Measurements from ENCODE around the gene FFAR1.

Gene FFAR1

DNA sequence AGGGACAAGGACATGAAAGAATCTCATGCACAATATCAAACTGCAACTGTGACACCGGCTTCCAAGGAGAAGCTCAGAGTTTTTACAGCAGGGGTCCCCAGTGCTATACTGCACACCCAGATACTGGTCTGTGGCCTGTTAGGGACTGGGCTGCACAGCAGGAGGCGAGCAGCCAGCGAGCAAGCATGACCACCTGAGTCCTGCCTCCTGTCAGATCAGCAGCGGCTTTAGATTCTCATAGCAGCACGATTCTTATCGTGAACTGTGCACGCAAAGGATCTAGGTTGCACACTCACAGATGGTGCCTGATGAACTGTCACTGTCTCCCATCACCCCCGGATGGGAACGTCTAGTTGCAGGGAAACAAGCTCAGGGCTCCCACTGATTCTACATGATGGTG lies 31.8 kb upstream of the FFAR1 start:
- DNase-seq: no peak

DNA sequence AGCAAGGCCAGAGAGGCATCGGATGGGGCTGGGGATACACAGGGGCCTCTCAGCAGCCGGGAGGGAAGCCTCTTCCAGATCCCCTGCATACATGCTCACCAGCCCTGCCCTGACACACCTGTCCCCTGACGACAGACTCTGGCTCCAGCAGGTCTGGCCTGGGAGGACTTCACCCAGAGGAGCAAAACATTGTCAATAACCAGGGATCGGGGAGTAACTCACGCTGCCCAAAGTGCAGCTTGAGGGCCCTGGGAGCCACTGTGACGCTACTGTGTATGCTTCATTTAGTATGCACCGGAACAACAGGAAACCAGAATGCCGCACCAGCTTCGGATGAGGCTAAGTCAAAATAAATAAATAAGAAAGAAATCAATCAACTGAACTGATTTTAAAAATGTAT lies 31.1 kb upstream of the FFAR1 start:
- no peak for DNase-seq

DNA sequence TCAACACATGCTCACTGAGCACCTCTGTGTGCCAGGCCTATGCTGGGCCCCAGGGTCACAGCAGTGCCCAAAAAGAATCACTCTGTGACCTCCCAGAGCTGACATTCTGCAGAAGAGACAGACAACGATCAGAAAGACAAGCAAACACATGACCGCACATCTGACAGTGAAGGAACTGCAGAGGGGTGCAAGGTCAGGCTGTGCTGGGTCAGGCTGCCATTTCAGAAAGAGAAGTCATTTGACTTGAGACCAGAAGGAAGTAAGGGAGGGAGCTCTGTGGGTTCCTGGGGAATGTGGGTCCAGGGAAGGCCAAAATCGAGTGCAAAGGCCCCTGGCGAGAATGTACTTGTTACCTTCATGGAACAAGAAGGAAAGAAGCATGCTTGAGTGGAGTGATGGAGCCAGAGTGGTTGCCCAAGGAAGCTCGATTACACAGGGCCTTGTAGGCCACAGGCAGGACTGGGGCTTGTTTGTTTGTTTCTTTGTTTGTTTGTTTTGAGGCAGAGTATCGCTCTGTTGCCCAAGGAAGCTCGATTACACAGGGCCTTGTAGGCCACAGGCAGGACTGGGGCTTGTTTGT lies 30.1 kb upstream of the FFAR1 start:
- DNase-seq: no peak

DNA sequence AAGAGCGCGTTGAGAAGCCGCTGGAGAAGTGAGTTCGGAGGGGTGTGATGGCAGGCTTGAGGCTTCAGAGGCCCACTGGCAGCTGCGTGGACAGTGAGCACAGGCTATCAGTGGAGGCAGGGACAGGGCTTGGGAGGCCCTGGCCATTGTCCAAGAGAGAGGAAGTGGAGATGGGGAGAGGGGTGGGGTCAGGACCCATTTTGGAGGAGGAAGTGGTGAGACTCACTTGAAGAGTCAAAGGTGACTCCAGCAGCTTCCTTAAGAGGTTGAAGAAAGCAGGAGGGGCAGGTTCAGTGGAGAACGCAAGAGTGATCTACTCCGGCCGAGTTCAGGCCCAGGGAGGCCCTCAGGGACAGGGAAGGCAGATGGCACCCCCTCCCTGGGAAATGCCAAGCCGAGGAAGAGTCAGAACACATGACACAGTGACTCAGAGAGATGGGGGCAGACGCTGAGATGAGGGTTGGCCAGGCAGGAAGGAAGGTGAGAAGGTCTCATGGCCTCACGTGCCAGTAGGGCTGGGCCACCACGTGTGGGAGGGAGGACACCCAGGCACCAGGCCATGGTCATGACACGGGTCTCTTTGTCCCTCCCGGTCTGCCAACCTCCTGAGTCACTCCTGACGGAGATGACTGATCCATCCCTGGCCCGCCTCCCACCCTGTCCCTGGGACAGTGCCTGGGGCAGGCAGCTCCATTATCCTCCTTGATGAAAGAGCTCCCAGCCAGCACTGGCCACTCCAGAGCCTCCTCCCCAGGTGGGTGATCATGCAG lies 28.8 kb upstream of the FFAR1 start:
- DNase-seq: peak; percentile 40

DNA sequence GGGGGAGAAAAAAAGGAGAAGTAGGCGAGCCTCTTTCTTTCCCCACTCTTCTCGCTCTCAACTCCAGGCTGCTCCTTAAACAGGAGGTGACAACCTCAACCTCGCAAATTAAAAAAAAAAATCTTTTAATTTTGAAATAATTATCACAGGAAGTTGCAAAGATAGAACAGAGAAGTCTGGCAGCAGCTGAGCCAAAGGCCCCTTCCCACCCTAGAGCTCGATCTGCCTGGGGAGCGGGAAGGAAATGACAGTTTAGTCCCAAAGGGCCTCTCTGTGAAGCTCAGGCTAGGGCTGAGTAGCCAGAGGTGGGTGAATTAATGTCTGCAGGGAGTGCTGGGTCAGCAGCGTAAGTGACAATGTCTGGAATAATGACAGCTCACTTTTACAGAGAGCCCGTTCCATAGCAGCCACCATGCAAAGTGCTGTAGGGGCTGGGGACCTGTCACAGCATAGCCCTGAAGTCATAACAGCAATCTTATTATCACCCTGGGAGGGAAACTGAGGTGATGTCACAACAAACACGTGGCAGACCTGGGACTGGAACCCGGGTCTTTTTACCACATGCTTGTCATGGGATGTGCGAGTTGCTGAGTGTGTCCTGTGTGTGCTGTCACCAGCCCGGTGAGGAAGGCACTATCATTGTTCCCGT lies 27.5 kb upstream of the FFAR1 start:
- no peak for DNase-seq

DNA sequence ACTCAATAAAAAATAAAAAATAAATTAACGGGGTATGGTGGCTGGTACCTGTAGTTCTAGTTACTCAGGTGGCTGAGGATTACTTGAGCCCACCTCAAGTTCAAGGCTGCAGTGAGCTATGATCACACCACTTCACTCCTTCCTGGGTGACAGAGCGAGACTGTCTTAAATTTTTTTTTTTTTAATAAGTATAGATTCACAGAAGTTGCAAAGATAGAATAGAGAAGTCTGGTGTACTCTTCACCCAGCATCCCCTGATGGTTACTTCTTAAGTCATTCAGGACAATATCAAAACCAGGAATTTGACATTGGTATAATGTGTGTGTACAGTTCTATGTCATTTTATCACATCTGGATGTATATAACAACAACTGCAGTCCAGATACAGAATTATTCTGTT lies 26.4 kb upstream of the FFAR1 start:
- no peak for DNase-seq

DNA sequence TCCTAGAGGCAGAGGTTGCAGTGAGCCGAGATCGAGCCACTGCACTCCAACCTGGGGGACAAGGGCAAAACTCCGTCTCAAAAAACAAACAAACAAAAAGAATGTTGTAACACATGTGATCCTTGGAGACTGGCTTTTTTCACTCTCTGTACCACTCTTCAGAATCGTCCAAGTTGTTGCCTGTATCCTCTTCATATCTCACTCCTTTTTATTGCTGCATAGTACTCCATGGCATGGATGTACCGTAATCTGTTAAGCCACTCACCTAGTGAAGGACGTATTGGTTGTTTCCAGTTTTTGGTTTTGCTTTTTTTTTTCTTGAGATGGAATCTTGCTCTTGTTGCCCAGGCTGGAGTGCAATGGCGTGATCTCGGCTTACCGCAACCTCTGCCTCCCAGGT lies 25.7 kb upstream of the FFAR1 start:
- DNase-seq: no peak

DNA sequence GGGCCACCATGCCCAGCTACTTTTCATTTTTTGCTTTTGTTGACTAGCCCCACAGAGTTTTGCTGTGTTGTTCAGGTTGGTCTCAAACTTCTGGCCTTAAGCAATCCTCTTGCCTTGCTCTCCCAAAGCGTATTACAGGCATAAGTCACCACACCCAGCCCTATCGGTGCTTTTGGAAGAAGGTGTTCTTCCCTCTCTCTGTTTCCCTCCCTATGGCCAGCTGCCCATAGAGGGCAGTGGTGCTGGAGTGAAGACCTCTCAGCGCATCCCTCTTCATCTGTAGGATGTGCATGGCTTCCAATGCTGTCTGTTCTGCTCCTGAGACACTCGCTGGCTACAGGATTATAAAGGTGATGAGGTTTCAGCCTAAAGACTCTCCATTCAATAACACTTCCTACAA lies 20.1 kb upstream of the FFAR1 start:
- DNase-seq: no peak

DNA sequence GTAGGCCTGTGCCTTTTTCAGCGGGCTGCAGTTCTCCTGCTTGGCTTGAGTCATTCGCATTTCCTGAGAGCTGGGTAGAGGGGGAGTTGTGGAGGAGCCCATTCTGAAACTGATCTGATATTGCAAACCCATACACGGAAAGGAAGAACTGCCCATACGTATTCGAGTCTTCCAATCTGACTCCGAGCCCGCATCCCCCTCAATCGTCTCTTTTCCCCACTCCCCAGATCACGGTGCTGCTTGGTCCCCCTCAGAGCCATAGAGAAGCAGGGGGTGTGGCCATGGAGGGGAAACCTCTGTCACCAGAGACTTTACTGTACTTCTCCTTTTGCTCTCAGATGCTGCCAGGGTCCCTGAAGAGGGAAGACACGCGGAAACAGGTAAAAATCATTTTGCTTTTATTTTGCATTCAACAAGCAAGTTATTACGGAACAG lies 18.8 kb upstream of the FFAR1 start, which contains the start of gene CD22:
CD22 (plus strand) TSS at position 337 of the 435 bp plus-strand sequence. CDS start 2,854 bp downstream, outside the sequence.
- DNase-seq: no peak

DNA sequence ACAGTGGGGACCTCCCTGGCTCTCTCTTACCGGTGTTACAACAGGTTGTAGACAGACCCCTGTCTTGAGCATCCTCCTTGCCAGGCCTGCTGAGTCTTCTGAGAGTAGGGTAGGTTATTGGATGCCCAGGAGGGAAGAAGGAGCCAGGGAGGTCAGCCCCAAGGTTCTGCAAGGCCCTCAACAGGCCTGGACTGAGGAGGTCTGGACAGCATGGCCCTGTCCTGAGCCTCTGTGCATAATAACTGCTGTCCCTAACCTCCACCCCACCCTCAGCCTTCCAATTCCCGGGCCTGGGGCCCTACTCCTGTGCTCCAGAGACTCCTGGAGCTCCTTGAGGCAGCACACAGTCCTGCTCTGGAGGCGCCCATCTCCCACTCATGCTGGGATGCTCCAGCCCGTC lies 18.4 kb upstream of the FFAR1 start:
- DNase-seq: no peak

DNA sequence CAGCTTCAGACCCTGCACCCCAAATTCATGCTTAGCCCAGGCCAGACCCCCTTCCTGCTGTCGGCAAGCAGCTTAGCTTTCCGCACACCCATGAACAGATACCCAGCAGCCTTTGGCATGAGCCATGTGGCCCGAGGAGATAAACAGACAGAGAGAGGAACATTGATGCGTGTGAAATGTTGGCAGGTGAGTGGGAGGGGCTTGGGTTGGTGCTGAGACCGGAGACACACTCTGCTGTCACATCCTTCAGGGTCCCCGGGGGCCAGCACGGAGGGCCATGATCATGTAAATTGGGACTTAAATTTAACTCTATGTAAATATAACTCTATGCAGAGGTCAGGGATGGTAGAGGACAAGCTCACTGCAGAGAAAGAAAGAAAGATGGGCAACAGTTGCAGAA lies 17.2 kb upstream of the FFAR1 start:
- no peak for DNase-seq

DNA sequence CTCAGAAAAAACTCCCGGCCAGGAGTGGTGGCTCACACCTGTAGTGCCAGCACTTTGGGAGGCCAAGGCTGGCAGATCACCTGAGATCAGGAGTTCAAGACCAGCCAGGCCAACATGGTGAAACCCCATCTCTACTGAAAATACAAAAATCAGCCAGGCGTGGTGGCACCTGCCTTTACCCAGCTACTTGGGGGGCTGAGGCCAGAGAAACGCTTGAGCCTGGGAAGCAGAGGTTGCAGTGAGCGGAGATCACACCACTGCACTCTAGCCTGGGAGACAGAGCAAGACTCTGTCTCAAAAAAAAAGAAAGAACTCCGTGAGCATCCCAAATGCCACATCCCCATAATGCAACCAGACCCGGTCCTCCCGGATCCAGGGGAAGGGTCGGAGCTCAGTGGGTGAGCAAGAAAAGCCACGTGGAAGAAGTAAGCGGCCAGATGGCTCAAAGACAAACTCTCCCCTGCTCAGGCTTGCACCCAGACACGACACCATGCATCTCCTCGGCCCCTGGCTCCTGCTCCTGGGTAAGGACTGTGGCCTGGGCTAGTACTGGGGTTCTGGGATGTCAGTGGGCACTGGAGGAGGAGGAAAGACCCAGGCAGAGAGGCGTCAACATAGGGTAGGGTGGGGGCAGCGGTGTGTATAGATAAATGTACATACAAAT lies 16.0 kb upstream of the FFAR1 start:
- no peak for DNase-seq

DNA sequence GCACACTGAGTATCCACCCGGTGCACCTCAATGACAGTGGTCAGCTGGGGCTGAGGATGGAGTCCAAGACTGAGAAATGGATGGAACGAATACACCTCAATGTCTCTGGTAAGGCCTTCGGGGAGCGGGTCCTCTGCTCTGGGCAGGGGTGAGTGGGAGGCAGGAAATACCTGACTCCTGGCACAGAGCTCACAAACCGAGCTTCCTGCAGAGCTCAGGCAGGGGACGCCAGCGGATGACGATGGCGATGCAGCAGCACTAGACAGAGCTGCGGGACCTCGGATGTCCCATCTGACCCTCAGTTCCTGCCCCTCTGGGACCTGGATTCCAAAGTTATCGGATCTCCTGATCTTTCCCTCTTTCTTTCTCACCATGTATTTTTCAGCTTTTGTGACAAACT lies 14.9 kb upstream of the FFAR1 start:
- DNase-seq: no peak

DNA sequence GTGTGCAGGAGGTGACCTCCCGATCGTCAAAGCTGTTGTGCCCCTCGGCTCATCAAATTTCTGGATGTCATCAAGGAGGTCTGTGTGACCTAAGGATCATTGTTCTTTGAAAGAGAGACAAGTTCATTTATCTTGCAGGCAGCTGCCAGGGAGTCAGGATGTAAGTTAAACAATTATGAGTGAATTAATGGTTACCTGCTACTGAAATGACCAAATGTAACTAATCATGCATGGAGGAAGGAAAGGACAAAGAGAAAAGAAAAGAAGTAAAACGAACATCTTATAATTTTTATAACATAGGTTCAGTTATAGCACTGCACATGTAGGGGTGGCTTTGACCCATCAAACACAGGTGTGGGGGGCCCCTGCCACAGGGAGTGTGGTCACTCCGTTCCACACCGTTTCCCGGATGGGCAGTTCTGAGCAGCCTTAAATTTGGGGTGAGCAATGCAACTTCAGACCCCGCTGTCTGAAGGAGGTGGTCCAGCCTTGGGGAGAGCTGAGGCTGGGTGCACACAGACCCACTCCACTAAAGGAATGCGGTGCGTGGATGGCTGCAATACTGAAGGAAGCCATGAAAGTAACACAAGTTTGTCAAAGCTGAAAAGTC lies 13.5 kb upstream of the FFAR1 start:
- no peak for DNase-seq

DNA sequence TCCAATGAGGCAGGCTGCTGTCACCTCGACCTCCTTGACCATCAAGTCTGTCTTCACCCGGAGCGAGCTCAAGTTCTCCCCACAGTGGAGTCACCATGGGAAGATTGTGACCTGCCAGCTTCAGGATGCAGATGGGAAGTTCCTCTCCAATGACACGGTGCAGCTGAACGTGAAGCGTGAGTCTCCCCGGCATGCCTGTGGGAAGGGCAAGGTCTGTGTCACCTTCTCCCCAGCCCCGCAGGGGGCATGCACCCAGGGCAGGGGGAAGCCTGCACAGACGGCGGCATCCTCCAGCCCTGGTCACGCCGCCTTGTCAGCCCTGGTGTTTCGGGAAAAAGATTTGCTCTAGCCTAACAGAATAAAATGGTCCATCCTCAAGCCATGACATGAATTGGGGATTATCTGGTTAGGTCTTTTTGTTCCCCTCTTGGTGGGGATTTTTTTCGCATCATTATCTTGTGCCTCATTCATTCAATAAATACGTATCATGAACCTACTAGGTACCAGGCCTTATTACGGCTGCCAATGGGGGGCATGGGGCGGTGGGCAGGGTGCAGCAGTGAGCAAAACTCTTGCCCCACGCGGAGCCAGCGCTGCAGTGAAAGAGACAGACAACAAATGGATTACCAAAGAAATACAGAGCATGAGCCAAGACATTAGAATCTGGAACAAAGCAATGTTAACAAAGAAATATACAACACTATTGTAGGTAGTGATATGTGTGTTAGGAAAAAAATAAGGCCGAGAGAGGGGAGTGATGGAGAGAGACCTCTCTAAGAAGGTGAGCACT lies 11.3 kb upstream of the FFAR1 start:
- no peak for DNase-seq

DNA sequence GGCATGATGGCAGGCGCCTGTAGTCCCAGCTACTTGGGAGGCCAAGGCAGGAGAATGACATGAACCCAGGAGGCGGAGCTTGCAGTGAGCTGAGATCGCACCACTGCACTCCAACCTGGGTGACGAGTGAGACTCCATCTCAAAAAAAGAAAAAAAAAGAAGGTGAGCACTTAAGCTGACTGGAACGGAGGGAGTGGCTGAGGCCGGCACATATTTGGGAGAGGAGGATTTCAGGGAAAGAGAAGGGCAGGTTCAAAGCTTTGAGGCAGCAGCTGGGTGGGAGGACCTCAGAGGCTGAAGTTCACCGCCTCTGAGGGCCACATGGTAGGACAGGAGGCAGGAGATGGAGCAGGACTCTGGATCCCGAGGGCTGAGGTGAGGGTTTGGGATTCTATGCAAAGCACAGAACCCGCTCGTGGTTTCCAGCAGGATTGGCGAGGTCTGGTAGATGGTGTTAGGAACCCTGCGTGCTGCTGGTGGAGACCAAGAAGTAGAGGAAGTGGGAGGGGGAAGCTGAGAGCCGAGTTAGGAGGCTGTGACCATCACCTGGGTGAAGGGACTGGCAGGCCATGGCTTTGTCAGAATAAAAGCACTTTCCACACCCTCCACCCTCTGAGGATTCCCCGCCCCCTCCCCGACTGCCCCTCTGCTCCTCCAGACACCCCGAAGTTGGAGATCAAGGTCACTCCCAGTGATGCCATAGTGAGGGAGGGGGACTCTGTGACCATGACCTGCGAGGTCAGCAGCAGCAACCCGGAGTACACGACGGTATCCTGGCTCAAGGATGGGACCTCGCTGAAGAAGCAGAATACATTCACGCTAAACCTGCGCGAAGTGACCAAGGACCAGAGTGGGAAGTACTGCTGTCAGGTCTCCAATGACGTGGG lies 10.4 kb upstream of the FFAR1 start:
- DNase-seq: no peak

DNA sequence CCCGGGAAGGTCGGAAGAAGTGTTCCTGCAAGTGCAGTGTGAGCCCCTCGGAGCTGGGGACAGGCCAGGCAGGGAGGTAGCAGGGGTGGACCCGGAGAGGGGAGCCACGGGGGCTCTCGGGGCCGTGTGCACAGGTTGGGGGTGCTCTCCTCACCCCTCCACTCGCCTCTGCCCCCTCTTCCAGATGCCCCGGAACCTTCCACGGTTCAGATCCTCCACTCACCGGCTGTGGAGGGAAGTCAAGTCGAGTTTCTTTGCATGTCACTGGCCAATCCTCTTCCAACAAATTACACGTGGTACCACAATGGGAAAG lies 9.8 kb upstream of the FFAR1 start:
- no peak for DNase-seq

DNA sequence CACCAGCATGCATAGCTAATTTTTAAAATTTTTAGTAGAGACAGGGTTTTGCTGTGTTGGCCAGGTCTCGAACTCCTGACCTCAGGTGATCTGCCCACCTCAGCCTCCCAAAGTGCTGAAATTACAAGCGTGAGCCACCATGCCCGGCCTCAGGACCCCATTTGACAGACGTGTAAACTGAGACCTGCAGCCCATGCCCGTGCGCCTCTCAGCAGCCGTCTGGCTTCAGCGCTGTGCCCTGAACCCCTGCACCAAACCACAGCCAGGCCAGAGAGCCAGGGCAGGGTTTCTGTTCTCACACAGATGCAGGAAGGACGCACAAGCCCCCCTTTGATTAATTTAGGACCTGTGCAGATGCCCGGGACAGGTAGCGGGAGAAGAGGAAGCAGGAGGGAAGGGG lies 7.3 kb upstream of the FFAR1 start:
- DNase-seq: no peak

DNA sequence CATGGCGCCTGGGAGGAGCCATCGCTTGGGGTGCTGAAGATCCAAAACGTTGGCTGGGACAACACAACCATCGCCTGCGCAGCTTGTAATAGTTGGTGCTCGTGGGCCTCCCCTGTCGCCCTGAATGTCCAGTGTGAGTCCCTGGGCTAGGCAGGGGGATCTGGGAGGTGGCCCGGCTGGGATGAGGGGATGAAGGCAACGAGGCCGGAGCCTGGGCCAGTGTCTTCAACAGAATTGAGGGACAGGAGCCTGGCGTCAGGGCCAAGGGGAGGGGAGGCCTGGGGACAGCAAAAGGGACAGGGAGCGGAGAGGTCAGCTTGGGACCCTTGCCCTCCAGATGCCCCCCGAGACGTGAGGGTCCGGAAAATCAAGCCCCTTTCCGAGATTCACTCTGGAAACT lies 6.7 kb upstream of the FFAR1 start:
- DNase-seq: no peak

DNA sequence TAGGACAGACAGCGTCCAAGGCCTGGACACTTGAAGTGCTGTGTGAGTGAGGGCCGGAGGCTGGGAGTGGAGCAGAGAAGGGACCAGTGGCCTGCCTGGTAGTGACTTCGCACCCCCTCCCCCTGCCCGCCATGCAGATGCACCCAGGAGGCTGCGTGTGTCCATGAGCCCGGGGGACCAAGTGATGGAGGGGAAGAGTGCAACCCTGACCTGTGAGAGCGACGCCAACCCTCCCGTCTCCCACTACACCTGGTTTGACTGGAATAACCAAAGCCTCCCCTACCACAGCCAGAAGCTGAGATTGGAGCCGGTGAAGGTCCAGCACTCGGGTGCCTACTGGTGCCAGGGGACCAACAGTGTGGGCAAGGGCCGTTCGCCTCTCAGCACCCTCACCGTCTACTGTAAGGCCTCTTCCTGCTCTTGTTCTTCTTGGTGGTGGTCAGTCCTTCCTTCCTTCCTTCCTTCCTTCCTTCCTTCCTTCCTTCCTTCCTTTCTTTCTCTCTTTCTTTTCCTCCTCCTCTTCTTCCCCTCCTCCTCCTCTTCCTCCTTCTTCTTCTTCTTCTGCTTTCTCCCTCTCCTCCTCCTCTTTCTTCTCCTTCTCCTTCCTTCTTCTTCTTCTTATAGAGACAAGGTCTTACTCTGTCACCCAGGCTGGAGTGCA lies 6.0 kb upstream of the FFAR1 start:
- no peak for DNase-seq

DNA sequence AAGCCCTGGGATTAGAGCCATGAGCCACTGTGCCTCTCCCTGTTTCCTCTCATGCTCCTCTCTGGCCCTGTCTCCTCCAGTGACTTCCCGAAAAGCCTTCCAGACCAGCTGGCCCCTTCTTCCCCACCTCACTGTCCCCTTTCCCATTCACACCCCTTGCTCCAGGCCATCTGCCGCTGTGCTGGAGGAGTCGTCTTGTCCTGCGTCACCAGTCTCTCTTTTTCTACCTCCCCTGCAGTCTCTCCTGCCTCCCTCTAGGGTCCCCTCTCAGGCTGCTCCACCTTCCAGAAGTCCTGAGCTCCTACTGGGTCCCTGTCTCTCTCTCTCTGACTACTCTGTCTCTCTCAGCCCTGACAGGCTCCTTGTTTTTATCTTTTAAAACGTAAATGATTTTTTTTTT lies 5.3 kb upstream of the FFAR1 start:
- no peak for DNase-seq

Measured in femur (tissue), 1 donor.